Sigmoid colon (tissue), 4 donors: ENCODE measurements around the gene ABCG8.

Experiments used
- EP300 ChIP-seq, 4 donors: sonication (generic); formaldehyde crosslinking; IDR thresholded peaks; one replicate each; pipeline ENCODE4 v1.6.1; 2017; ENCODE audit warnings: antibody characterized with exemption in 4 of 4
- POLR2A ChIP-seq, 2 donors: fragments of 450-650 bp; IDR thresholded peaks; one replicate each; pipeline ENCODE4 v1.6.1; 2016; ENCODE audit warnings: antibody characterized with exemption in 2 of 2, mild to moderate bottlenecking in 2 of 2, moderate library complexity in 2 of 2
- TF ChIP-seq, protein P1 (sequence below), 4 experiments: fragments of 450-650 bp in 3 of 4; fragments of 200-600 bp in 1 of 4; IDR thresholded peaks; one replicate each; pipeline ENCODE4 v1.5.1; 2016 to 2019; ENCODE audit warnings: antibody characterized with exemption in 4 of 4, mild to moderate bottlenecking in 3 of 4, moderate library complexity in 2 of 4

DNA sequence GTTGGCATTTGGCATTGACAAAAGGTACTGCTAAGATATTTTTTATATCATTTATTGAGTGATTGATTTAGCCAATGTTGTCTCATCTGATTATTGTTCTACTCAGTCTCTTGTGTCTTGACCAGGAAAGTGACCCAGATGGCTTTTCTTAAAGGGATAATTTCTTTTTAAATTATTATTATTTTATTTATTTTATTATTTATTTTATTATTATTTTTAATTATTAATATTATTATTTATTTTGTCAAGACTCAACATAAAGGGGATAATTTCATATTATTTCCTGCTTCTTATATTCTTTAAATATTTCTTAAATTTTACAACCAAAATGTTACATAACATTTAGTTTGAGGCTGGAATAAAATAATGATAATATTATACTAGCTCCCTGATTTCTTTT lies 37.9 kb upstream of the ABCG8 start:
- TF ChIP-seq, protein P1, sequence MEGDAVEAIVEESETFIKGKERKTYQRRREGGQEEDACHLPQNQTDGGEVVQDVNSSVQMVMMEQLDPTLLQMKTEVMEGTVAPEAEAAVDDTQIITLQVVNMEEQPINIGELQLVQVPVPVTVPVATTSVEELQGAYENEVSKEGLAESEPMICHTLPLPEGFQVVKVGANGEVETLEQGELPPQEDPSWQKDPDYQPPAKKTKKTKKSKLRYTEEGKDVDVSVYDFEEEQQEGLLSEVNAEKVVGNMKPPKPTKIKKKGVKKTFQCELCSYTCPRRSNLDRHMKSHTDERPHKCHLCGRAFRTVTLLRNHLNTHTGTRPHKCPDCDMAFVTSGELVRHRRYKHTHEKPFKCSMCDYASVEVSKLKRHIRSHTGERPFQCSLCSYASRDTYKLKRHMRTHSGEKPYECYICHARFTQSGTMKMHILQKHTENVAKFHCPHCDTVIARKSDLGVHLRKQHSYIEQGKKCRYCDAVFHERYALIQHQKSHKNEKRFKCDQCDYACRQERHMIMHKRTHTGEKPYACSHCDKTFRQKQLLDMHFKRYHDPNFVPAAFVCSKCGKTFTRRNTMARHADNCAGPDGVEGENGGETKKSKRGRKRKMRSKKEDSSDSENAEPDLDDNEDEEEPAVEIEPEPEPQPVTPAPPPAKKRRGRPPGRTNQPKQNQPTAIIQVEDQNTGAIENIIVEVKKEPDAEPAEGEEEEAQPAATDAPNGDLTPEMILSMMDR (IDR thresholded peaks at IDR 0.05) = no peak
- TF ChIP-seq POLR2A (IDR thresholded peaks at IDR 0.05) = no peak
- no peak for TF ChIP-seq EP300 (IDR thresholded peaks at IDR 0.05)
